HG03095 (cell line): ENCODE measurements around the gene HSP90AB1.

Experiments used
- ATAC-seq: cut with Tn5 transposase; IDR thresholded peaks from one replicate; pipeline ENCODE4 v1.9.1; 2021; ENCODE audit warnings: moderate library complexity; ENCODE audit not compliant: unreplicated experiment

The HSP90AB1 gene

DNA sequence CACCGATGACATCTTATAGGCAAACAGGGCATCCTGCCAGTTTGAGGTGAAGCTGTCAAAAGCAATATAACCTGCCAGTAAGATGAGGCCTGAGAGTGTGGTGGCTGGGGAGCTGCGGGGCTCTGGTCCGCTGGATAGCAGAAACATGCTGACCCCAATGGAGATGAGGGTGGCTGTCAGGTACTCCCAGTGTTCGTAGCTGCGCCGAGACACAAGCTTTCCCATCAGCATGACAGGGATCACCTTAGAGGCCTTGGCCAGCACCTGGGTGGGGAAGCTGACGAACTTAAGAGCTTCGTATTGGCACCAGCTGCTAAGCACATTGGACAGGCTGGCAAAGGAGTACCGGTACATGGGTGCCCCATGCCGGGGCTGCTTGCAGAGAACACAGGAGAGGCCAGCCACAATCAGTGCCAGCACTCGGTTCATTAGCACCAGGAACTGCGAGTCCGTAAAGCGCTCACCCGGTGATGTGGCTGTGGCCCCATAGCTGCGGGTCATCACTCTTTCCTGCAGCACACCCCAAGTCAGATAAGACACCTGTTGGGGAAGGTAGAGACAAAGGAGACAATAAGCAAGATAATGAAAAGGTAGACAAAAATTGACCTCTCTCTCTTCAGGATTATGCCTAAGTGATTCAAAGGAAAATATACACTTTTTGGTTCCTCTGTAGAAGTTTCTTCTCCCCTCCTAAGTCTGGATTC is 8.4 kb downstream of the HSP90AB1 start:
- ATAC-seq = no peak

GRCh38 chr6:44255871-44256774 is 9.2 kb downstream of the HSP90AB1 start:
- ATAC-seq = no peak

- no peak for ATAC-seq
These were observed 9.8 kb downstream of the HSP90AB1 start for GRCh38 chr6:44256775-44257024.

GRCh38 chr6:44257025-44257752 is 10.3 kb downstream of the HSP90AB1 start, which contains the start of gene SLC35B2:
Gene SLC35B2, minus strand, starts transcription at chr6:44257528. Its CDS starts 118 bp downstream, at chr6:44257410.
- peak; percentile 46 for ATAC-seq

DNA sequence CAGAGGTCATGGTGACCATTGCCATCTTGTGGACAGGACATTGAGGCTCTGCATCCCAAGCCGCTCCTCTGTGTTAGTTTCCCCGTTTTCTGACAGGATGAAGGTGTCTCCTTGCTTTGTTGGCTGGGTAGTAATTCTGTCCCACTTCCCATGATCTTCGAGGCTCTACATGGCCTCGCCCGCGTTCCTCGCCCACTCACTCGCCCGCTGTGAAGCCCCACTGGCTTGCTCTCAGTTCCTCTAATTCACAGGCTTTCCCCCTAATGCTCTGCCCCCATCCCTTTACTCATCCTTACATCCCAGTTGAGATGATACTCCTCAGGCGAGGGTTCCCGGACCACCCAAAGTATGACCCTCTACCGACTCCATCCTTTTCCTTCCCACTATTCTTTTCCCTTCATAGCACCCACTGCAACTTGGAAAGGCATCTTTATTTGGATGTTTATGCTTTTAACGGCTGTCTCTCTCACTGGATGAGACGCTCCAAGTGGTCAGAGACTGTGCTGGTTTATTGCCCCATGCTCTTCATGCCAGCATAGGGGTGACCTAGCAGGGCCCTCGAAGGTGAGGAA is 10.9 kb downstream of the HSP90AB1 start:
- peak; percentile 11 for ATAC-seq

DNA sequence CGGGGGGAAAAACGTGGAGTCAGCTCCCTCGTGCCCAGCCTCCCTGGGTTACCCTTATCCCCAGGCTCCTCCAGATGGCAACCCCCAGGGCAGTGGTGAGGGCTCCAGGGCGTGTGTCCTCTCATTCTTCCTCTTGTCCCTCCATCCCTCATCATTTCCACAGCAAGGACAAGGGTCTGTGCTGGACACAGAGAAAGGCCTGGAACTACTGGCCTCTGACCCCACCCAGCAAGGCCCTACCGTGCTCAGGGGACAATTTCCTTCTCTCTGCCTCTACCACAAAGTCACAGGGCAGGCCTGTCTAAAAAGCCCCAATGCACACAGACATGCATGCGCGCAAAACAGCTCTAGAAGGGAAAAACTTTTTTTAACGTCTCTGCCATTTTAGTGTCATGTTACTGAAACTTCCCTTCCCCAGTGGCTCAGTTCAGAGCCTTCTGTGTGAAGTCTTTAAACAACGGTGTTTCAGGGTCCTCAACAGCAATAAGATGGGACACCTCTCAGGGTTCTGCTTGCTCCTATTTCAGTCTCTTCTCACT is 11.5 kb downstream of the HSP90AB1 start:
- no peak for ATAC-seq

- no peak for ATAC-seq
These were observed 12.0 kb downstream of the HSP90AB1 start for GRCh38 chr6:44258921-44259320.

- no peak for ATAC-seq
These were observed 13.1 kb downstream of the HSP90AB1 start for GRCh38 chr6:44260011-44260410.

DNA sequence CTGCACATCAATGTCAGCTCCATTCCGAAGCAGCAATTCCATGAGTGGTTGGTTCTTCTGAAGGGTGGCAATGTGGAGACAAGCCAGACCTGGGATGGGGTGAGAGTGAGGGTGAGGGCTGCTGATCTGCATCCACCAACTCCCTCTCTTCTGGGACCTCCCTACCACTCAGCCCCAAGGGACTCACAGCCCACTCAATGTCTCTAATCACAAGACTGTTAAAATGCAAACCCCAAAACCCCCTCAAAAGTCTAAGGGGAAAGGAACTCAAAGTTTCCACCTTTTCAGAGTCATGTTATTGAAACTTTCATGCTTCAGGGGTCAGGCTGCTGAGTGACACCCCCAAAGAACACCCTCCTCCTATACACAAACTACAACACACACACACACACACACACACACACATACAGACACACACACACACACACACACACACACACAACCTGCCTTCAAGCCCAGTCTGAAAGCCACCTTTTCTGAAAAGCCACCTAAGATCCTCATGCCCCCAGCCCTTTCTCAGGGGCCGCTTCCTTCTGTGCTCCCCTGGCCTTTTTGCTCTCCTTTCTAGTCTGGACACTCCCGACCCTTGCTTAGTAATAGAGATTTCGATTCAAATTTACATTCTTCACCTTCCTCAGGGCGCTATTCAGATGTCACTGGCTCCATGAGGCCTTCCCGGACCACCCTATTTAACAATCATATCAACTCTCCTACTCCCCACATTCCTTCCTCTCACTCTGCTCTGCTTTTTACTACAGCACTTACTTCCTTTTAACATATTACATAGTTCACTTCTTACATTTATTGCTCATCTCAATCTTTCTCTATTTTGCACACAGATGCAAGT is 13.8 kb downstream of the HSP90AB1 start:
- no peak for ATAC-seq

GRCh38 chr6:44261581-44261980 is 14.7 kb downstream of the HSP90AB1 start:
- no peak for ATAC-seq

GRCh38 chr6:44262467-44263353 is 15.8 kb downstream of the HSP90AB1 start:
- ATAC-seq = no peak

DNA sequence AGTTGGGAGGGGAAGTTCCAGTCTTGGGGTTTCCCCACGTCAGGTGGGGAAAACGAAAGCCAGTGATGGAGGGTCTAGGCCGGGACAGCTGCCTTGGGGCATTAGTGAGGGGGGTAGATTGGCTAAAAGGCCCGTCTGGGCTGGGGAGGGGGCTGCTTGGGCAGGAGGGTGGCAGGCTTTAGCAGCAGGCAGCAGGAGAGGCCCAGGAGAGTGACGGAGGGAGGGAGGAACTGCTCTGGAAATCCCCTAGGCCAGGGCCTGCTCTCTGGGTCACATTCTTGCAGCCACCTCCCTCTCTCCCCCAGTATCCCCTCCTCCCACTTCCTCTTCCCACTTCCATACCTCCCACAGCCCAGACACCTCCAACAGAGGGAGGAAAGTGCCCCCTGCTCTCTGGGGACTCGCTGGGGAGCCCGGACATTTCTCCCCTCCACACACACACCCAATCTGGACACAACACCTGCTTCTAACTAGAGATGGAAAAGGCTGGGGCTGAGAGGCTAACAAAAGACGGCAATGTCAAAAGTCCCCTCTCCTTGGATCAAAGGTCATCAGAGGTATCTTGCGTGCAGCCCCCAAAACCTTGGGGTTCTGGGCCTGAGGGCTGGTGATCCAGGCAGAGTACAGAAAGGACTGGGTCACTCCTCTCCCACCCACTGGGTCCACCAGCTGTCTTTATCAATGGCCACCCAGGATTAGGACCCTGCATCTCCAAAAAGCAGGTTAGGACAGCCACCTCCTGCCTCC is 16.6 kb downstream of the HSP90AB1 start:
- no peak for ATAC-seq

- no peak for ATAC-seq
These were observed 17.5 kb downstream of the HSP90AB1 start for GRCh38 chr6:44264154-44265006.

GRCh38 chr6:44265007-44265721 is 18.3 kb downstream of the HSP90AB1 start, which contains the start of gene NFKBIE:
Gene NFKBIE, minus strand, starts transcription at chr6:44265551. Its CDS starts 205 bp downstream, at chr6:44265346.
- ATAC-seq = peak; percentile 33

DNA sequence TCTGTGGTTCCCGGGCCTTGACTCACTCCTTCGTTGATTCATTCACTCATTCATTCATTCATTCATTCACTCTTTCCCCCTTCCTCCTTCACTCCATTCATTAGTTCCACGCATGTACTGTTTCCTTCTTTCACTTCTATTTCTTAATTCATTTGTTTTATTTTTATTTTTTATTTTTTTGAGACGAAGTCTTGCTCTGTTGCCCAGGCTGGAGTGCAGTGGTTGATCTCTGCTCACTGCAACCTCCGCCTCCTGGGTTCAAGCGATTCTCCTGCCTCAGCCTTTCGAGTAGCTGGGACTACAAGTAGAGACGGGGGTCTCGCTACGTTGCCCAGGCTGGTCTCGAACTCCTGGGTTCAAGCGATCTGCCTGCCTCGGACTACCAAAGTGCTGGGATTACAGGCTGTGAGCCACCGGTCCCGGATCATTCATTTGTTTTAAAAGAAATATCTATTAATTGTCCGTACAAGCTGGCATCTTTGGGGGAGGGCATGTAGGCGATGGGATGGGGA is 18.9 kb downstream of the HSP90AB1 start:
- ATAC-seq = no peak

DNA sequence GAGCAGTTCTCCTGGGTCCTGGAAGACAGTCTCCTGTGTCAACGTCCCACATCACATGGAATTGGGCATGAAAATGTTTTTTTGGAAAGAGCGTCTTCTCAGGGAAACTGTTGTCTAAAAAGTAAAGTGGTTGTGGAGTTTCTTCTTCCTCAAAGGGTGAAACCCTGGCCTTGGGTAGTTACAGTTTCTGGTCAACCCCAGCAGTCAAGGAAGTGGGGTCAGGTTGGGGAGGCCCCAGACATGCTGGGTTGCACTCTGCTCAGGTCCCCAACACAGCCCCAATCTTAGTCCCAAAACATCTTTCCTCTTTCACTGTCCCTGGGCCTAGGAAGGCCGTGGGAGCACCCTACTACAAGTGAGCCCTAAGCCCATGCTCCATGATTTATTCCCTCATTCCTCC is 19.4 kb downstream of the HSP90AB1 start:
- ATAC-seq = peak; percentile 39

- no peak for ATAC-seq
These were observed 20.4 kb downstream of the HSP90AB1 start for GRCh38 chr6:44267252-44267651.
